HG03520 (cell line): ENCODE results near the gene DNAJC25.
"Not testable (repeated sequence)": the region's sequence is repeated elsewhere in the genome, so short reads cannot be mapped to it uniquely, and the experiment has no call there.

Source experiments
- ATAC-seq: cut with Tn5 transposase; IDR thresholded peaks from one replicate; pipeline ENCODE4 v1.9.1; 2021; ENCODE audit warnings: mild to moderate bottlenecking, moderate library complexity; ENCODE audit not compliant: unreplicated experiment

DNAJC25 gene

GRCh38 chr9:111662576-111663300, 31.6 kb downstream of the DNAJC25 start:
- no peak for ATAC-seq

- ATAC-seq, result no peak
Observed at GRCh38 chr9:111663301-111663823, 32.2 kb downstream of the DNAJC25 start.

- ATAC-seq, result no peak
Observed at GRCh38 chr9:111668026-111668573, 37.0 kb downstream of the DNAJC25 start.

GRCh38 chr9:111668601-111669000, 37.5 kb downstream of the DNAJC25 start:
- not testable (repeated sequence) for ATAC-seq

GRCh38 chr9:111674319-111674718, 43.2 kb downstream of the DNAJC25 start:
- ATAC-seq, result no peak

GRCh38 chr9:111676116-111676515, 45.0 kb downstream of the DNAJC25 start:
- ATAC-seq, result no peak

GRCh38 chr9:111678293-111678692, 47.2 kb downstream of the DNAJC25 start:
- no peak for ATAC-seq

GRCh38 chr9:111679199-111679598, 48.1 kb downstream of the DNAJC25 start:
- no peak for ATAC-seq

GRCh38 chr9:111683392-111683791, 52.3 kb downstream of the DNAJC25 start:
- ATAC-seq, result no peak

- no peak for ATAC-seq
Observed at GRCh38 chr9:111691672-111692329, 60.7 kb downstream of the DNAJC25 start.

GRCh38 chr9:111696796-111697195, 65.7 kb downstream of the DNAJC25 start:
- ATAC-seq, result no peak

GRCh38 chr9:111700776-111701175, 69.6 kb downstream of the DNAJC25 start:
- ATAC-seq, result no peak
